DND-41 (cell line): ENCODE data around the gene RUNX1.

Experiments
- CTCF ChIP-seq: IDR thresholded peaks from 2 replicates; pipeline ENCODE4 v1.5.1; 2012; ENCODE audit warnings: borderline replicate concordance, low read length, moderate library complexity, mild to moderate bottlenecking; ENCODE audit not compliant: poor library complexity, severe bottlenecking; ENCODE audit errors: extremely low read depth
- EZH2 ChIP-seq: IDR thresholded peaks from 3 replicates; pipeline ENCODE4 v1.6.1; 2012; ENCODE audit warnings: borderline replicate concordance, low read depth, mild to moderate bottlenecking, moderate library complexity, low read length, inconsistent platforms; ENCODE audit not compliant: severe bottlenecking

- TF ChIP-seq CTCF = no peak
- no peak for TF ChIP-seq EZH2
Measured at GRCh38 chr21:34762786-34763185, 286.3 kb downstream of the RUNX1 start.
